Astrocyte (in vitro differentiated cells and primary cell): ENCODE measurements around the gene CHD1L. TPM values are rescaled to one million over a fixed set of nuclear protein-coding genes. Genes with fewer than 3 reads are reported as not detected.
"Not testable (repeated sequence)": the region's sequence is repeated elsewhere in the genome, so short reads cannot be mapped to it uniquely, and the experiment has no call there.

ENCODE experiments used
- DNase-seq: peaks from one replicate; pipeline ENCODE4 v3.0.0-alpha.2; 2010; ENCODE audit warnings: low read depth
- FAIRE-seq: peaks from 2 replicates; lab custom pipeline; 2011; peaks lifted over from hg19 to GRCh38; lab: Jason Lieb, UNC
- H2AFZ ChIP-seq: 2 replicates; pipeline ENCODE4 v1.6.0; 2012; ENCODE audit warnings: low read depth, low read length, inconsistent platforms
- H3K27ac ChIP-seq: 2 replicates; pipeline ENCODE4 v1.5.1; 2011; ENCODE audit warnings: low read depth, low read length, inconsistent platforms
- H3K27me3 ChIP-seq: 2 replicates; pipeline ENCODE4 v1.6.0; 2011; ENCODE audit warnings: low read length, inconsistent platforms; ENCODE audit not compliant: insufficient read depth
- H3K36me3 ChIP-seq: 2 replicates; pipeline ENCODE4 v1.5.1; 2011; ENCODE audit warnings: low read length, inconsistent platforms; ENCODE audit not compliant: insufficient read depth
- H3K4me1 ChIP-seq: 2 replicates; pipeline ENCODE4 v1.5.1; 2011; ENCODE audit warnings: low read length, inconsistent platforms; ENCODE audit not compliant: insufficient read depth
- H3K4me2 ChIP-seq: 2 replicates; pipeline ENCODE4 v1.6.0; 2012; ENCODE audit warnings: low read length, inconsistent platforms
- H3K4me3 ChIP-seq: 2 replicates; pipeline ENCODE4 v1.5.1; 2011; ENCODE audit warnings: low read depth, mild to moderate bottlenecking, low read length, inconsistent platforms; ENCODE audit not compliant: insufficient read depth
- H3K79me2 ChIP-seq: 2 replicates; pipeline ENCODE4 v1.6.0; 2012; ENCODE audit warnings: mild to moderate bottlenecking, low read length, inconsistent platforms; ENCODE audit not compliant: insufficient read depth
- H3K9ac ChIP-seq: 2 replicates; pipeline ENCODE4 v1.6.0; 2012; ENCODE audit warnings: mild to moderate bottlenecking, low read length, inconsistent platforms
- H3K9me3 ChIP-seq: 2 replicates; pipeline ENCODE4 v1.5.1; 2012; ENCODE audit warnings: low read depth, mild to moderate bottlenecking, low read length, inconsistent platforms; ENCODE audit not compliant: insufficient read depth
- H4K20me1 ChIP-seq: 2 replicates; pipeline ENCODE4 v1.6.0; 2012; ENCODE audit warnings: low read length, inconsistent platforms; ENCODE audit not compliant: insufficient read depth
- H3K27ac Mint-ChIP-seq: one replicate; pipeline ENCODE4 v1.8.0; 2021; ENCODE audit warnings: mild to moderate bottlenecking, mixed read lengths; ENCODE audit not compliant: unreplicated experiment
- H3K27me3 Mint-ChIP-seq: one replicate; pipeline ENCODE4 v1.8.0; 2021; ENCODE audit warnings: low read depth, mixed read lengths; ENCODE audit not compliant: unreplicated experiment
- H3K36me3 Mint-ChIP-seq: one replicate; pipeline ENCODE4 v1.8.0; 2021; ENCODE audit warnings: low read depth, mixed read lengths; ENCODE audit not compliant: unreplicated experiment
- H3K4me1 Mint-ChIP-seq: one replicate; pipeline ENCODE4 v1.8.0; 2021; ENCODE audit warnings: low read depth, mixed read lengths; ENCODE audit not compliant: unreplicated experiment
- H3K4me3 Mint-ChIP-seq: one replicate; pipeline ENCODE4 v1.8.0; 2021; ENCODE audit warnings: mild to moderate bottlenecking, moderate library complexity, mixed read lengths; ENCODE audit not compliant: unreplicated experiment
- H3K9me3 Mint-ChIP-seq: one replicate; pipeline ENCODE4 v1.8.0; 2021; ENCODE audit warnings: mild to moderate bottlenecking, mixed read lengths; ENCODE audit not compliant: unreplicated experiment
- CTCF ChIP-seq: IDR thresholded peaks from 2 replicates; pipeline ENCODE4 v1.5.1; 2011; ENCODE audit warnings: low read depth, mild to moderate bottlenecking, inconsistent platforms, low read length, moderate library complexity; ENCODE audit not compliant: insufficient read depth
- EZH2 ChIP-seq: IDR thresholded peaks from 2 replicates; pipeline ENCODE4 v1.6.1; 2012; ENCODE audit warnings: mild to moderate bottlenecking, low read length, inconsistent platforms; ENCODE audit not compliant: insufficient read depth
- total RNA-seq: library from RNA; stranded (reverse); gene quantifications from 2 replicates; pipeline ENCODE4 v1.2.1, GENCODE V29; 2021

Gene CHD1L
- total RNA-seq, 1 donor from 2014 or later, result 44.2 TPM

- no peak for FAIRE-seq
- Histone ChIP-seq H3K4me1 (peaks cover 5% of the 10 kb centered on the region), H4K20me1 (peaks cover 3% of the 10 kb centered on the region), H3K4me3 (no peak overlapping the region), H2AFZ (no peak overlapping the region), H3K27ac (no peak overlapping the region), H3K79me2 (peaks cover under 1% of the 10 kb centered on the region), H3K9me3 (no peaks in the 10 kb centered on the region), H3K9ac (no peak overlapping the region), H3K4me2 (no peak overlapping the region), H3K36me3 (no peaks in the 10 kb centered on the region), H3K27me3 (no peaks in the 10 kb centered on the region)
- H3K27ac Mint-ChIP-seq, result no peak overlapping the region
- no peaks in the 10 kb centered on the region for H3K27me3 Mint-ChIP-seq
- peaks cover 4% of the 10 kb centered on the region for H3K9me3 Mint-ChIP-seq
- no peak overlapping the region for H3K4me3 Mint-ChIP-seq
- DNase-seq, result no peak
- H3K4me1 Mint-ChIP-seq, result no peaks in the 10 kb centered on the region
- TF ChIP-seq CTCF (no peak), EZH2 (no peak)
- peaks cover 4% of the 10 kb centered on the region for H3K36me3 Mint-ChIP-seq
These were observed 4.2 kb upstream of the CHD1L start for GRCh38 chr1:147238053-147238902.

GRCh38 chr1:147238925-147239820 lies 3.3 kb upstream of the CHD1L start:
- Histone ChIP-seq H3K9me3 (no peaks in the 10 kb centered on the region), H3K9ac (no peak overlapping the region), H4K20me1 (peaks cover 12% of the 10 kb centered on the region), H3K27ac (no peak overlapping the region), H3K4me2 (no peak overlapping the region), H2AFZ (no peak overlapping the region), H3K4me3 (no peak overlapping the region), H3K27me3 (no peaks in the 10 kb centered on the region), H3K4me1 (peaks cover 11% of the 10 kb centered on the region), H3K36me3 (no peaks in the 10 kb centered on the region), H3K79me2 (peaks cover 9% of the 10 kb centered on the region)
- Mint-ChIP-seq H3K27ac (no peak overlapping the region), H3K27me3 (no peaks in the 10 kb centered on the region), H3K4me3 (no peak overlapping the region), H3K9me3 (peaks cover 1% of the 10 kb centered on the region), H3K36me3 (peaks cover 2% of the 10 kb centered on the region), H3K4me1 (peaks cover 4% of the 10 kb centered on the region)
- FAIRE-seq, result no peak
- no peak for TF ChIP-seq EZH2
- no peak for TF ChIP-seq CTCF
- no peak for DNase-seq

- not testable (repeated sequence) for H3K9me3 Mint-ChIP-seq, H3K4me3 Mint-ChIP-seq, FAIRE-seq, DNase-seq, H3K27me3 Mint-ChIP-seq, H3K4me3 ChIP-seq, H3K36me3 ChIP-seq, H2AFZ ChIP-seq, H3K4me2 ChIP-seq, H3K9me3 ChIP-seq, H3K4me1 Mint-ChIP-seq, H3K27me3 ChIP-seq, H3K36me3 Mint-ChIP-seq, H3K27ac Mint-ChIP-seq, H3K9ac ChIP-seq, H3K27ac ChIP-seq
- Histone ChIP-seq H3K79me2 (peaks cover 20% of the 10 kb centered on the region), H4K20me1 (peaks cover 16% of the 10 kb centered on the region), H3K4me1 (peaks cover 11% of the 10 kb centered on the region)
These were observed 2.3 kb upstream of the CHD1L start for GRCh38 chr1:147240131-147240721.
